C4-2B (cell line): ENCODE data around the gene COPS8.

ENCODE experiments used
- H3K27ac ChIP-seq: fragments of 450-650 bp; 2 replicates; pipeline ENCODE4 v1.5.1; 2017
- CTCF ChIP-seq: fragments of 450-650 bp; conservative IDR thresholded peaks from 2 replicates; pipeline ENCODE4 v1.5.1; 2017; ENCODE audit warnings: mild to moderate bottlenecking
- ZFX ChIP-seq: fragments of 450-650 bp; IDR thresholded peaks from 2 replicates; pipeline ENCODE4 v1.6.1; 2017

Gene COPS8

GRCh38 chr2:237120916-237121315 lies 35.2 kb downstream of the COPS8 start:
- no peak overlapping the region for H3K27ac ChIP-seq
- no peak for TF ChIP-seq CTCF

GRCh38 chr2:237121321-237121720 lies 35.6 kb downstream of the COPS8 start:
- TF ChIP-seq CTCF (no peak), ZFX (no peak)
- no peak overlapping the region for H3K27ac ChIP-seq

- TF ChIP-seq ZFX (no peak), CTCF (peak; percentile 79)
- H3K27ac ChIP-seq = no peak overlapping the region
These were observed 36.6 kb downstream of the COPS8 start for GRCh38 chr2:237122214-237122666.

- no peak for TF ChIP-seq CTCF
- TF ChIP-seq ZFX = no peak
- H3K27ac ChIP-seq = no peak overlapping the region
These were observed 39.1 kb downstream of the COPS8 start for GRCh38 chr2:237124820-237125219.

- H3K27ac ChIP-seq = no peak overlapping the region
- TF ChIP-seq CTCF = no peak
- no peak for TF ChIP-seq ZFX
These were observed 40.3 kb downstream of the COPS8 start for GRCh38 chr2:237125967-237126366.

GRCh38 chr2:237126519-237127174 lies 41.0 kb downstream of the COPS8 start:
- TF ChIP-seq ZFX (no peak), CTCF (no peak)
- no peak overlapping the region for H3K27ac ChIP-seq

- TF ChIP-seq CTCF (no peak), ZFX (no peak)
- no peak overlapping the region for H3K27ac ChIP-seq
These were observed 42.5 kb downstream of the COPS8 start for GRCh38 chr2:237128026-237128703.
